HepG2 (cell line): ENCODE data around the gene SYT7. TPM values are rescaled to one million over a fixed set of nuclear protein-coding genes. Genes with fewer than 3 reads are reported as not detected.
A peak's percentile ranks its signal among the peaks of the same experiment; 100 is the strongest.

Experiments used
- ASH2L ChIP-seq: fragments of 300-600, 200-600 bp; sonication (generic); IDR thresholded peaks from 2 replicates; pipeline ENCODE4 v1.7.0; 2017; ENCODE audit warnings: low read depth, mild to moderate bottlenecking, moderate library complexity, mixed read lengths, low read length; ENCODE audit not compliant: insufficient read length
- ELF1 ChIP-seq: sonication (generic); formaldehyde crosslinking; IDR thresholded peaks from 2 replicates; pipeline ENCODE4 v1.4.0; 2020; ENCODE audit warnings: missing genetic modification reagents
- ELF3 ChIP-seq: IDR thresholded peaks from 2 replicates; pipeline ENCODE4 v1.6.1; 2016; ENCODE audit warnings: missing genetic modification reagents, missing compliant biosample characterization
- FOXC1 ChIP-seq: sonication (generic); formaldehyde crosslinking; IDR thresholded peaks from 2 replicates; pipeline ENCODE4 v1.8.0; 2022; ENCODE audit warnings: mild to moderate bottlenecking, missing genetic modification reagents, borderline replicate concordance
- HMG20A ChIP-seq: IDR thresholded peaks from 2 replicates; pipeline ENCODE4 v1.6.1; 2016; ENCODE audit warnings: borderline replicate concordance
- LCORL ChIP-seq, 2 experiments: fragments of 450-650 bp in 1 of 2; sonication (generic) in 1 of 2; formaldehyde crosslinking in 1 of 2; IDR thresholded peaks; 2 replicates each; pipeline versions ENCODE4 v1.5.0 to v1.6.1; 2017 to 2020; ENCODE audit warnings: antibody characterized with exemption in 1 of 2, missing genetic modification reagents in 1 of 2
- NFAT5 ChIP-seq: sonication (generic); formaldehyde crosslinking; IDR thresholded peaks from 2 replicates; pipeline ENCODE4 v1.4.0; 2020; ENCODE audit warnings: missing genetic modification reagents
- NONO ChIP-seq, 2 experiments: fragments of 450-650 bp in 1 of 2; sonication (generic) in 1 of 2; formaldehyde crosslinking in 1 of 2; IDR thresholded peaks in 1 of 2; conservative IDR thresholded peaks in 1 of 2; 2 replicates each; pipeline versions ENCODE4 v1.6.1 to v1.8.0; 2017 to 2022; ENCODE audit warnings: mild to moderate bottlenecking in 1 of 2, missing genetic modification reagents in 1 of 2, moderate library complexity in 1 of 2
- PAF1 ChIP-seq: IDR thresholded peaks from 2 replicates; pipeline ENCODE4 v1.6.1; 2016; ENCODE audit warnings: missing genetic modification reagents, missing compliant biosample characterization
- POGK ChIP-seq: sonication (generic); formaldehyde crosslinking; conservative IDR thresholded peaks from 2 replicates; pipeline ENCODE4 v1.8.0; 2022; ENCODE audit warnings: mild to moderate bottlenecking, moderate library complexity, missing genetic modification reagents
- UBTF ChIP-seq: sonication (generic); formaldehyde crosslinking; IDR thresholded peaks from 2 replicates; pipeline ENCODE4 v1.4.0; 2020; ENCODE audit warnings: mild to moderate bottlenecking, missing genetic modification reagents
- ZNF3 ChIP-seq: IDR thresholded peaks from 2 replicates; pipeline ENCODE4 v1.7.0; 2017; ENCODE audit warnings: inconsistent platforms
- ZNF414 ChIP-seq: sonication (generic); formaldehyde crosslinking; IDR thresholded peaks from 2 replicates; pipeline ENCODE4 v1.5.0; 2020; ENCODE audit warnings: missing genetic modification reagents
- ZNF451 ChIP-seq: sonication (generic); formaldehyde crosslinking; IDR thresholded peaks from 2 replicates; pipeline ENCODE4 v1.5.0; 2020; ENCODE audit warnings: mild to moderate bottlenecking, missing genetic modification reagents
- polyA plus RNA-seq, 8 experiments: library from polyadenylated mRNA; depleted of rRNA in 3 of 8; stranded (reverse) in 7 of 8; unstranded in 1 of 8; fragments of >200 nt; fragmentation: Illumina TruSeq in 4 of 8; extraction: Trizol in 4 of 8; gene quantifications; 2 replicates each; pipeline versions ENCODE4 v1.2.1 to v1.2.3, GENCODE V29; 2011 to 2016; ENCODE audit warnings: low read depth in 4 of 8, missing spikeins in 1 of 8, mixed read lengths in 1 of 8; ENCODE audit not compliant: insufficient read depth in 1 of 8
- total RNA-seq, 5 experiments: library from RNA; depleted of rRNA; stranded (reverse); fragments of >200 nt; fragmentation: Illumina TruSeq; extraction: Trizol; gene quantifications; 2 replicates each; pipeline ENCODE4 v1.2.3, GENCODE V29; 2016; ENCODE audit warnings: low read depth in 1 of 5
- TF ChIP-seq, protein P1 (sequence below): IDR thresholded peaks from 2 replicates; pipeline ENCODE4 v1.6.1; 2016

SYT7 gene
- total and polyA plus RNA-seq, 2 of the 13 experiments (the other 11 are each of a cell fraction or from before 2014, with no cell fraction given): 1.4 to 4.4 TPM

DNA sequence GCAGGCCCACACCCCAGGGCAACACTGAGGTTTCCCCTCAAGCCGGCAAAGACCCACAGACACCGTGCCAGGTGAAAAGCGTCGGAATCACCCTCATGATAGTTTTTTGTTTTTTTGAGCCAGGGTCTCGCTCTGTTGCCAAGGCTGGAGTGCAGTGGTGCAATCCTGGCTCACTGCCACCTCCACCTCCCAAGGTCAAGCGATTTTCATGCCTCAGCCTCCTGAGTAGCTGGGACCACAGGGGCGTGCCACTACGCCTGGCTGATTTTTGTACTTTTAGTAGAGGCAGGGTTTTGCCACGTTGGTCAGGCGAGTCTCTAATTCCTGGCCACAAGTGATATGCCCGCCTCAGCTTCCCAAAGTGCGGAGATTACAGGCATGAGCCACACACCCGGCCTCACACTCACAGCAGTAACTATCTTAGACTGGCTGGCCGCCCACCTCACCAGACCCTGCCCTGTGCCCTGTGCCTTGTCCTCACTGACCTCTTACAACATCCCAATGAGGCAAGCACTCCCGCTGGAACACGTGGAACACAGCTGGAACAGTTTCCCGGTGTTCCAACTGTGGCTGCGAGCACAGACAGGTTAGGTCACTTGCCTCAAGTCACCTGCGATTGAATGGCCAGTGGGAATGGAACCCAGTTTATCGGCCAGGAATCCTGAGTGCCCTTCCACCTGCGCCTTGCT lies 51.2 kb downstream of the SYT7 start (continued):
- TF ChIP-seq ZNF451 (CRISPR knock-in tag): 0 out of 2 replicates have a peak, but pooled peaks have one; percentile 27
- TF ChIP-seq PAF1 (CRISPR knock-in tag): no peak
- peak; percentile 9; the same call in 1 of the 2 replicates for TF ChIP-seq ELF1 (CRISPR knock-in tag)
- TF ChIP-seq LCORL (IDR thresholded peaks at IDR 0.05): no peak
- peak; percentile 86 for TF ChIP-seq LCORL (CRISPR knock-in tag; IDR thresholded peaks at IDR 0.05)
- TF ChIP-seq UBTF: peak; percentile 64
- TF ChIP-seq, protein P1, sequence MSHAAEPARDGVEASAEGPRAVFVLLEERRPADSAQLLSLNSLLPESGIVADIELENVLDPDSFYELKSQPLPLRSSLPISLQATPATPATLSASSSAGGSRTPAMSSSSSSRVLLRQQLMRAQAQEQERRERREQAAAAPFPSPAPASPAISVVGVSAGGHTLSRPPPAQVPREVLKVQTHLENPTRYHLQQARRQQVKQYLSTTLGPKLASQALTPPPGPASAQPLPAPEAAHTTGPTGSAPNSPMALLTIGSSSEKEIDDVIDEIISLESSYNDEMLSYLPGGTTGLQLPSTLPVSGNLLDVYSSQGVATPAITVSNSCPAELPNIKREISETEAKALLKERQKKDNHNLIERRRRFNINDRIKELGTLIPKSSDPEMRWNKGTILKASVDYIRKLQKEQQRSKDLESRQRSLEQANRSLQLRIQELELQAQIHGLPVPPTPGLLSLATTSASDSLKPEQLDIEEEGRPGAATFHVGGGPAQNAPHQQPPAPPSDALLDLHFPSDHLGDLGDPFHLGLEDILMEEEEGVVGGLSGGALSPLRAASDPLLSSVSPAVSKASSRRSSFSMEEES (CRISPR knock-in tag): 0 out of 2 replicates have a peak, but pooled peaks have one; percentile 28
- TF ChIP-seq ZNF3 (CRISPR knock-in tag): 0 out of 2 replicates have a peak, but pooled peaks have one; percentile 52
- TF ChIP-seq NONO (IDR thresholded peaks at IDR 0.05): no peak
- TF ChIP-seq NONO (CRISPR knock-in tag; conservative IDR thresholded peaks at IDR 0.05): 0 out of 2 replicates have a peak, but pooled peaks have one; percentile 51
- 0 out of 2 replicates have a peak, but pooled peaks have one; percentile 30 for TF ChIP-seq FOXC1
- peak; percentile 34; the same call in 1 of the 2 replicates for TF ChIP-seq ELF3 (CRISPR knock-in tag)
- no peak for TF ChIP-seq NFAT5 (CRISPR knock-in tag)
- TF ChIP-seq HMG20A (CRISPR knock-in tag): peak; percentile 59; the same call in 1 of the 2 replicates
- TF ChIP-seq ZNF414 (CRISPR knock-in tag): peak; percentile 80; the same call in 1 of the 2 replicates
- no peak for TF ChIP-seq ASH2L
- peak; percentile 53; the same call in 1 of the 2 replicates for TF ChIP-seq POGK (CRISPR knock-in tag)
